ENCODE data around the gene LRRC52.
A peak's percentile ranks its signal among the peaks of the same experiment; 100 is the strongest.
"Not testable (repeated sequence)": the region's sequence is repeated elsewhere in the genome, so short reads cannot be mapped to it uniquely, and the experiment has no call there.

LRRC52 gene

GRCh38 chr1:165580931-165581871 is 37.4 kb downstream of the LRRC52 start:
- no peak for DNase-seq (ENCODE audit: low read depth in 2 of 2)

GRCh38 chr1:165581926-165582325 is 38.1 kb downstream of the LRRC52 start:
- DNase-seq (ENCODE audit: low read depth in 2 of 2) = no peak

- no peak for DNase-seq (ENCODE audit: low read depth in 2 of 2)
Observed at GRCh38 chr1:165586398-165586797, 42.6 kb downstream of the LRRC52 start.

- not testable (repeated sequence) for DNase-seq (ENCODE audit: low read depth in 2 of 2)
Observed at GRCh38 chr1:165591391-165591790, 47.6 kb downstream of the LRRC52 start.

- DNase-seq (ENCODE audit: low read depth in 2 of 2) = peak; percentile 47 to 73
Observed at GRCh38 chr1:165592945-165593823, 49.4 kb downstream of the LRRC52 start.

GRCh38 chr1:165595246-165595938 is 51.6 kb downstream of the LRRC52 start:
- no peak for DNase-seq (ENCODE audit: low read depth in 2 of 2)

DNA sequence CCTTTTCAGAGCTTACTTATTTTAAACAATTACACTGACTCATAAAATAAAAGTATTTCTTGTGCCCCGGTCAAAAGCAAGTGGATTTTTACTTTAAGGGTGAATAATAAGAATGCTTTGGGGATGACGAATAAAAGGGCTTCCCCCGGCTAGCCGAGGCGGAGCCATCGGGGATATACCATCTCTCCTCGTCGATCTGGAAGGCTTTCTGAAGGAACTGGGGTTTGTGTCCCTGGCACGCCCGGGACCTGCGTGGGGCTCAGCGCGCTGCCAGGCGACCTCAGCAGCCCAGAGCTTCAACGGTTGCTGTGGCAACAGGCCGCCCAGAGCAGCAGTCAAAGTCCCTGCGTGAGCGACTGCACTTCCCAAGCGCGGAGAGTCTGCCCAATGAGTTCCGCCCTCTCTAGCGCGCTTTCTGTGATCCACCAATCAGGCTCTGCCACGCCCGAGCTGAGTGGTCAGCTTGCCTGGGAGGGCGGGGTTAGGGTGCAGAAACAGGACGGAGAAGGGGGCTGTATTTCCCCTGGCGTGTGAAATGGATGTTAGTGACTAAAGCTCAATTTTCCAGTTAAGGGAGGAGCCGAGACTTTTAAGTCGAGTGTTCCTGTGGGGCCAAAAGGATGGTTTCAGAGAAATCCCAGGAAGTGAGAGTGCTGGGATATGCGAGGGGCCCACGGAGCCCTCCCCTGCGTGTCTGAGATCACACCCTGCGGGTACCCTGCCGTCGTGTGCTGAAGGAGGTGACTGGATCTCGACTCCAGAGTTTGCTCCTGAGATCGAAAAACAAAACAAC is 54.3 kb downstream of the LRRC52 start:
- peak; percentile 92 to 95 for DNase-seq (ENCODE audit: low read depth in 2 of 2)

GRCh38 chr1:165598676-165599059 is 54.9 kb downstream of the LRRC52 start:
- DNase-seq (ENCODE audit: low read depth in 2 of 2) = no peak

DNA sequence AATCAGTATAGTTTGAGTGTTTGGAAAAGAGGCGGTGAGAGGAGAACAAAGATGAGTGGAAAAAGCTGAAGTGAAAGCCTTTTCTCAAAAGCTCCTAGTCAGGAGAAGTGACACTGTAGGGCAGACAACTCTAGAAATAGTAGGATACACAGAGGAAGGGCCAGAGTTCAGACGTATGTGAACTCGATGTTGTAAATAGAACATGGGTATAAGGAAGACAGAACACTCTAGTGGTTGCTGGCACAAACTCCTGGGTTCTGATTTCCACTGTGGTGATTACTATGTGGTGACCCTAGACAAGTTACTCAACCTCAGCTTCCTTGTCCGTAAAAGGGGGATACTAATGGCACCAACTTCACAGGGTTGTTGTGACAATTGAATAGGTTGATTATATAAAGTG is 57.0 kb downstream of the LRRC52 start:
- DNase-seq (ENCODE audit: low read depth in 2 of 2) = no peak

DNA sequence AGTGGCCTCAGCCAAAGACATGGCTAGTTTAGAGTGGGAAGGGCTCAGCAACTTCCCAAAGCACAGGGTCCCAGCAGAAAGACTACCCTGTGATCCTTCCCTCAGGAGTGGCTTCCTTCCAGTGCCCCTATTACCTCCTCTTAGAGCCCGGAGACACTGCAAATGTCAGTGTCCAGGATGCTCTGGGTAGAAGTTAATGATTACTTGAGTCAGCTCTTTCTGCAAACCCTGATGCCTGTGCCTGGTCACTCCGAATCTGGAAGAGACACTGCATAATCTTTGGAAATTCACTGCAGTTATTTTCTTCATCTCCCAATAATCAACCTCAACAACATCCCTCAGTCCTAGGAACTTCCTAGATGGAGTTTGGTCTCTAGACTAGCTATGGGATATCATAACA is 60.0 kb downstream of the LRRC52 start:
- DNase-seq (ENCODE audit: low read depth in 2 of 2) = no peak

DNA sequence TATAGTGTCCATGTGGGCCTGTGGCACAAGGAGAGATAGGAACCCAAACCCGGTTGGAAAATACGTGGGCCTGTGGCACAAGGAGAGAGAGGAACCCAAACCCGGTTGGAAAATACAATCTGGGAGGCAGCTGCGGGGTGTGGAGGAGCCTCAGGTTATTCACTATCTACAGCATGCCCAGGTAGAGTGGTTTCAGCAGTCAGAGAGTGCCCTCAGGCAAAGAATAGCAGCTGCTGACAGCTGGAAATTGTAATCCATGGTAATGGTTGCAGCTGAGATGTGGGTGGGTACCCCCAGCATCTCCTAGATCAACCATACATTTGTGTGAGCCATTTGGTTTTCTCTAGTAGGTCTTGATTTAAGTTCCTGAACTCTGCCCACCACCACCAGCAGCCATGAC is 61.4 kb downstream of the LRRC52 start:
- no peak for DNase-seq (ENCODE audit: low read depth in 2 of 2)

DNA sequence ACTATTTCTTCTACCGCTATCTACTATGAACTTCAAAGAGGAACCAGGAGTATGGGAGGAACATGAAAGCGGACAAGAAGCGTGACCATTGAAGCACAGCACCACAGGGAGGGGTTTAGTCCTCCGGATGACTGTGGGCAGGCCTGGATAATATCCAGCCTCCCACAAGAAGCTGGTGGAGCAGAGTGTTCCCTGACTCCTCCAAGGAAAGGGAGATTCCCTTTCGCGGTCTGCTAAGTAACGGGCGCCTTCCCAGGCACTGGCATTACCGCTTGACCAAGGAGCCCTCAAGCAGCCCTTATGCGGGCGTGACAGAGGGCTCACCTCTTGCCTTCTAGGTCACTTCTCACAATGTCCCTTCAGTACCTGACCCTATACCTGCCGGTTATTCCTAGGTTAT is 62.9 kb downstream of the LRRC52 start:
- DNase-seq (ENCODE audit: low read depth in 2 of 2) = not testable (repeated sequence)

GRCh38 chr1:165610866-165611265 is 67.1 kb downstream of the LRRC52 start:
- DNase-seq (ENCODE audit: low read depth in 2 of 2) = no peak

- no peak for DNase-seq (ENCODE audit: low read depth in 2 of 2)
Observed at GRCh38 chr1:165612062-165612461, 68.3 kb downstream of the LRRC52 start.
